T-cell (primary cell): ENCODE results near the gene EML4. TPM values are rescaled to one million over a fixed set of nuclear protein-coding genes. Genes with fewer than 3 reads are reported as not detected.

Source experiments
- ATAC-seq, 4 experiments: fragments of 200-7000 bp in 3 of 4; fragments of 150-1000 bp in 1 of 4; cut with Tn5 transposase; replicated peaks in 1 of 4; 1 replicate in 3 of 4; 2 replicates in 1 of 4; pipeline ENCODE4 v1.10.0; 2021; ENCODE audit warnings: moderate library complexity in 3 of 4, mild to moderate bottlenecking in 2 of 4, moderate number of reproducible peaks in 1 of 4
- CTCF ChIA-PET, 2 donors: fragments of 300-600 bp; sonication (Branson Sonifier 250); formaldehyde crosslinking; loops; one replicate each; lab custom pipeline; 2022; ENCODE audit warnings: antibody characterized with exemption in 2 of 2; lab: Charles Lee
- POLR2A ChIA-PET, 2 donors: fragments of 300-600 bp; sonication (Branson Sonifier 250); formaldehyde crosslinking; loops; one replicate each; lab custom pipeline; 2022; ENCODE audit warnings: antibody characterized with exemption in 2 of 2; lab: Charles Lee
- DNase-seq, 35 experiments: peaks; one replicate each; pipeline versions ENCODE4 v3.0.0 to v3.0.0-alpha.2; 2013 to 2023
- H3K27ac ChIP-seq: one replicate; pipeline ENCODE4 v1.5.1; 2013; ENCODE audit warnings: low read length
- H3K27me3 ChIP-seq, 2 experiments: replicated peaks in 1 of 2; 1 replicate in 1 of 2; 2 replicates in 1 of 2; pipeline versions ENCODE4 v1.6.1 to v1.7.0; 2013; ENCODE audit warnings: low read length in 1 of 2, mixed read lengths in 1 of 2; ENCODE audit not compliant: control insufficient read depth in 2 of 2, insufficient read depth in 2 of 2; ENCODE audit errors: extremely low read depth in 1 of 2
- H3K36me3 ChIP-seq, 2 donors: 1 replicate in 1 of 2; 2 replicates in 1 of 2; pipeline versions ENCODE4 v1.6.1 to v1.7.0; 2013; ENCODE audit warnings: low read length in 1 of 2; ENCODE audit not compliant: control insufficient read depth in 2 of 2, insufficient read depth in 1 of 2; ENCODE audit errors: extremely low read depth in 1 of 2
- H3K4me1 ChIP-seq, 2 experiments: 1 replicate in 1 of 2; 2 replicates in 1 of 2; pipeline versions ENCODE4 v1.6.1 to v1.7.0; 2013; ENCODE audit warnings: low read length in 2 of 2, mixed read lengths in 1 of 2; ENCODE audit not compliant: insufficient read depth in 2 of 2, control insufficient read depth in 1 of 2; ENCODE audit errors: extremely low read depth in 1 of 2
- H3K4me3 ChIP-seq, 2 donors: 1 replicate in 1 of 2; 2 replicates in 1 of 2; pipeline versions ENCODE4 v1.5.1 to v1.7.0; 2013; ENCODE audit warnings: mild to moderate bottlenecking in 2 of 2, low read length in 1 of 2, moderate library complexity in 1 of 2; ENCODE audit not compliant: control insufficient read depth in 1 of 2; ENCODE audit errors: extremely low read depth in 1 of 2
- H3K9me3 ChIP-seq: 2 replicates; pipeline ENCODE4 v1.7.0; 2013
- H3K27ac Mint-ChIP-seq, 2 donors: one replicate each; pipeline ENCODE4 v1.8.0; 2020 to 2021; ENCODE audit warnings: mild to moderate bottlenecking in 2 of 2, mixed read lengths in 2 of 2
- H3K27me3 Mint-ChIP-seq, 2 donors: one replicate each; pipeline ENCODE4 v1.8.0; 2021 to 2022; ENCODE audit warnings: mixed read lengths in 2 of 2
- H3K36me3 Mint-ChIP-seq: one replicate; pipeline ENCODE4 v1.8.0; 2021; ENCODE audit warnings: mixed read lengths
- H3K4me1 Mint-ChIP-seq, 3 donors: one replicate each; pipeline ENCODE4 v1.8.0; 2020 to 2022; ENCODE audit warnings: mixed read lengths in 3 of 3, mild to moderate bottlenecking in 1 of 3
- H3K4me3 Mint-ChIP-seq, 3 donors: one replicate each; pipeline ENCODE4 v1.8.0; 2020 to 2022; ENCODE audit warnings: mild to moderate bottlenecking in 3 of 3, mixed read lengths in 3 of 3, moderate library complexity in 3 of 3
- H3K9me3 Mint-ChIP-seq, 3 donors: one replicate each; pipeline ENCODE4 v1.8.0; 2020 to 2022; ENCODE audit warnings: mixed read lengths in 3 of 3
- WGBS: methylation state at CpG from one replicate; pipeline ENCODE4 v1.1.5; 2013; ENCODE audit warnings: missing lambda C conversion rate; ENCODE audit not compliant: insufficient coverage; 5-methylcytosine and 5-hydroxymethylcytosine counted together
- total RNA-seq, 35 experiments: library from RNA in 6 of 35; stranded (reverse) in 6 of 35; fragments of 120-200 nt in 1 of 35; gene quantifications; one replicate each; pipeline versions ENCODE4 v1.2.1 to v1.2.4 and lab custom pipeline; 2013 to 2026

EML4 gene
- total RNA-seq, 5 donors from 2014 or later (not counting 1 experiment from before 2014, with no cell fraction given): 101 to 223 (median 123) TPM

GRCh38 chr2:42200926-42201855, 32.0 kb downstream of the EML4 start:
- Mint-ChIP-seq H3K27me3 (no peaks in the 10 kb centered on the region), H3K4me3 (no peak overlapping the region), H3K4me1 (peaks cover 84 to 89% (median 84%) of the 10 kb centered on the region in 3 donors), H3K9me3 (no peaks in the 10 kb centered on the region), H3K36me3 (peaks cover 21% of the 10 kb centered on the region), H3K27ac (peak overlapping the region in 1 of 2 donors; percentile 34)
- H3K4me1 ChIP-seq: peaks cover 18 to 28% of the 10 kb centered on the region in 2 experiments
- ATAC-seq: no peak
- no peak overlapping the region for H3K4me3 ChIP-seq
- 75% methylated on average over 2 of the region's 5 CpGs for WGBS
- H3K9me3 ChIP-seq: no peaks in the 10 kb centered on the region
- H3K27me3 ChIP-seq: no peaks in the 10 kb centered on the region
- ChIA-PET CTCF (interaction anchor here (0.5 to 1.1 kb wide), 4 partner anchors 8 to 114 kb away, joined by 3 to 6 read pairs (median 3); no protein-coding TSS in a partner anchor), POLR2A (interaction anchor here in 1 of 2 donors (0.5 to 1.1 kb wide), 2 partner anchors 15 to 27 kb away, joined by 4 to 6 read pairs; no protein-coding TSS in a partner anchor)
- H3K36me3 ChIP-seq: peaks cover 0 to 2% of the 10 kb centered on the region in 2 donors
- no peak for DNase-seq
- no peak overlapping the region for H3K27ac ChIP-seq

GRCh38 chr2:42202634-42203008, 33.5 kb downstream of the EML4 start:
- Histone ChIP-seq H3K4me3 (no peak overlapping the region), H3K27ac (no peak overlapping the region), H3K27me3 (no peaks in the 10 kb centered on the region), H3K9me3 (no peaks in the 10 kb centered on the region), H3K4me1 (peaks cover 10 to 19% of the 10 kb centered on the region in 2 experiments), H3K36me3 (peaks cover 0 to 2% of the 10 kb centered on the region in 2 donors)
- peaks cover 16% of the 10 kb centered on the region for H3K36me3 Mint-ChIP-seq
- no peak overlapping the region for H3K27ac Mint-ChIP-seq
- no peaks in the 10 kb centered on the region for H3K9me3 Mint-ChIP-seq
- H3K27me3 Mint-ChIP-seq: no peaks in the 10 kb centered on the region
- no CpG with 5 or more reads among the region's 2 CpGs for WGBS
- no peak overlapping the region for H3K4me3 Mint-ChIP-seq
- ChIA-PET POLR2A (no interaction called here), CTCF (no interaction called here)
- DNase-seq (no peak), ATAC-seq (no peak)
- peaks cover 84 to 88% (median 84%) of the 10 kb centered on the region in 3 donors for H3K4me1 Mint-ChIP-seq

GRCh38 chr2:42203792-42204191, 34.6 kb downstream of the EML4 start:
- POLR2A ChIA-PET: interaction anchor here in 1 of 2 donors (0.6 kb wide), 1 partner anchor 25 kb away, joined by 4 read pairs; no protein-coding TSS in a partner anchor
- peaks cover 2 to 3% of the 10 kb centered on the region in 2 donors for H3K36me3 ChIP-seq
- peaks cover 81 to 87% (median 81%) of the 10 kb centered on the region in 3 donors for H3K4me1 Mint-ChIP-seq
- H3K27me3 ChIP-seq: no peaks in the 10 kb centered on the region
- ATAC-seq (peak in 1 of 4 experiments; percentile 3), DNase-seq (no peak)
- H3K4me3 Mint-ChIP-seq: no peak overlapping the region
- no peaks in the 10 kb centered on the region for H3K9me3 ChIP-seq
- H3K9me3 Mint-ChIP-seq: no peaks in the 10 kb centered on the region
- no peak overlapping the region for H3K4me3 ChIP-seq
- no peaks in the 10 kb centered on the region for H3K27me3 Mint-ChIP-seq
- peaks cover 11% of the 10 kb centered on the region for H3K36me3 Mint-ChIP-seq
- H3K27ac ChIP-seq: no peak overlapping the region
- no peak overlapping the region for H3K27ac Mint-ChIP-seq
- CTCF ChIA-PET: interaction anchor here in 1 of 2 donors (0.7 to 1.5 kb wide), 3 partner anchors 22 to 112 kb away, joined by 3 to 4 read pairs (median 3); no protein-coding TSS in a partner anchor
- WGBS: 86% methylated on average over 1 of the region's 4 CpGs
- peaks cover 8 to 12% of the 10 kb centered on the region in 2 experiments for H3K4me1 ChIP-seq

- no peak overlapping the region for H3K4me3 ChIP-seq
- peaks cover 2 to 5% of the 10 kb centered on the region in 2 donors for H3K36me3 ChIP-seq
- ATAC-seq (no peak), DNase-seq (no peak)
- H3K36me3 Mint-ChIP-seq: peaks cover 7% of the 10 kb centered on the region
- H3K4me1 ChIP-seq: peaks cover 8 to 15% of the 10 kb centered on the region in 2 experiments
- H3K4me3 Mint-ChIP-seq: no peak overlapping the region
- no peaks in the 10 kb centered on the region for H3K27me3 ChIP-seq
- H3K9me3 Mint-ChIP-seq: no peaks in the 10 kb centered on the region
- peak overlapping the region; percentile 5 to 50 for H3K27ac Mint-ChIP-seq
- peaks cover 78 to 88% (median 78%) of the 10 kb centered on the region in 3 donors for H3K4me1 Mint-ChIP-seq
- H3K27ac ChIP-seq: peak overlapping the region; percentile 10
- ChIA-PET POLR2A (interaction anchor here in 1 of 2 donors (0.7 kb wide), 1 partner anchor 16 kb away, joined by 4 read pairs; no protein-coding TSS in a partner anchor), CTCF (interaction anchor here in 1 of 2 donors (0.6 to 1.5 kb wide), 4 partner anchors 13 to 113 kb away, joined by 3 to 4 read pairs (median 3); no protein-coding TSS in a partner anchor)
- no peaks in the 10 kb centered on the region for H3K9me3 ChIP-seq
- H3K27me3 Mint-ChIP-seq: no peaks in the 10 kb centered on the region
These were observed 36.2 kb downstream of the EML4 start for GRCh38 chr2:42205337-42205736.

GRCh38 chr2:42207826-42208225, 38.7 kb downstream of the EML4 start:
- WGBS: 69% methylated on average over 3 of the region's 5 CpGs
- Histone ChIP-seq H3K9me3 (no peaks in the 10 kb centered on the region), H3K4me1 (peaks cover 8 to 19% of the 10 kb centered on the region in 2 experiments), H3K27me3 (no peaks in the 10 kb centered on the region), H3K27ac (no peak overlapping the region), H3K4me3 (no peak overlapping the region), H3K36me3 (peaks cover 0 to 8% of the 10 kb centered on the region in 2 donors)
- Mint-ChIP-seq H3K4me3 (no peak overlapping the region), H3K4me1 (peaks cover 76 to 86% (median 77%) of the 10 kb centered on the region in 3 donors), H3K36me3 (peaks cover 12% of the 10 kb centered on the region), H3K27me3 (no peaks in the 10 kb centered on the region), H3K27ac (peak overlapping the region in 1 of 2 donors; percentile 34), H3K9me3 (no peaks in the 10 kb centered on the region)
- DNase-seq (no peak), ATAC-seq (no peak)
- ChIA-PET CTCF (interaction anchor here in 1 of 2 donors (0.6 kb wide), 1 partner anchor 106 kb away, joined by 3 read pairs; no protein-coding TSS in a partner anchor), POLR2A (interaction anchor here (0.5 to 0.7 kb wide), 3 partner anchors 80 to 365 kb away, joined by 3 to 5 read pairs (median 3); no protein-coding TSS in a partner anchor)

GRCh38 chr2:42210203-42210602, 41.0 kb downstream of the EML4 start:
- Histone ChIP-seq H3K4me1 (peaks cover 4 to 16% of the 10 kb centered on the region in 2 experiments), H3K27me3 (no peaks in the 10 kb centered on the region), H3K27ac (no peak overlapping the region), H3K4me3 (no peak overlapping the region), H3K9me3 (no peaks in the 10 kb centered on the region), H3K36me3 (peaks cover 0 to 8% of the 10 kb centered on the region in 2 donors)
- H3K4me1 Mint-ChIP-seq: peaks cover 77 to 84% (median 77%) of the 10 kb centered on the region in 3 donors
- H3K27ac Mint-ChIP-seq: peak overlapping the region; percentile 16 to 73
- DNase-seq: no peak
- peaks cover 17% of the 10 kb centered on the region for H3K36me3 Mint-ChIP-seq
- H3K9me3 Mint-ChIP-seq: no peaks in the 10 kb centered on the region
- ChIA-PET POLR2A (interaction anchor here in 1 of 2 donors (0.6 kb wide), 1 partner anchor 15 kb away, joined by 3 read pairs; no protein-coding TSS in a partner anchor), CTCF (no interaction called here)
- no CpG with 5 or more reads among the region's 2 CpGs for WGBS
- no peaks in the 10 kb centered on the region for H3K27me3 Mint-ChIP-seq
- peak in 1 of 4 experiments; percentile 48 for ATAC-seq
- peak overlapping the region in 1 of 3 donors; percentile 41 for H3K4me3 Mint-ChIP-seq
